Uterus (tissue), 2 donors: ENCODE measurements around the gene DNAH6.

Experiments
- POLR2A ChIP-seq, 2 donors: fragments of 450-650 bp; IDR thresholded peaks; one replicate each; pipeline ENCODE4 v1.6.1; 2016; ENCODE audit warnings: antibody characterized with exemption in 2 of 2, mild to moderate bottlenecking in 1 of 2, moderate library complexity in 1 of 2
- TF ChIP-seq, protein P1 (sequence below), 4 experiments: fragments of 200-600 bp in 2 of 4; fragments of 450-650 bp in 2 of 4; sonication (generic) in 2 of 4; IDR thresholded peaks; one replicate each; pipeline ENCODE4 v1.5.1; 2016 to 2019; ENCODE audit warnings: antibody characterized with exemption in 4 of 4, mild to moderate bottlenecking in 2 of 4, moderate library complexity in 1 of 4

DNA sequence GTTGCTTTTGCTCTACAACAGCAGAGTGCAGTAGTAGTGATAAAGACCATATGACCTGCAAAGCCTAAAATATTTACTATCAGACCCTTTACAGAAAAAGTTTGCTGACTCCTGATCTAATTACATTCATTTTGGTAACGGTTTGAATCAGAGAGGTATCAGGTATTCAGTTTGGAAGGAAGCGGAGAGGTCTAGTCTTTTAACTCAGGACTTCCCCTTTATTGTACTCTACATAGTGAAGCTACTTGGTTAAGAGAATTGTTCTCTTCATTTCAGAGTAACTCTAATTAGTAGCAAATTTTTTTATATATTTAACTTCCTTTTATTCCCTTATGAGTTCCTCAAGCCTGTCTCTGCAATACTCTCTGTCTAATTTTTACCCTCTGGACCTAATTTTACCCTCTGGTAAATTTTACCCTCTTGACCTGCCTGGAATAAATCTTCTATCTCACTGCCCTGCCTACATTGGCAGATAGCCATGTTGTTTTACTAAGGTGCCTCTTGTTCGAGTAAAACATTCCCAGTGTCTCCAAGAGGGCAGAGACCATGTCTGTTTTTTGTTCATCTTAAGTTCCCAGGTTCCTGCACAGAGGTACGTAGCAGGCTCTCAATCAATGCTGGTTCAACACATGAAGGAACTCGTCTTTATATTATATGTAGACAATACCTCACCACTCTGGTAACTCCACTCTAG, 170.6 kb downstream of the DNAH6 start:
- no peak for TF ChIP-seq POLR2A (IDR thresholded peaks at IDR 0.05)
- TF ChIP-seq, protein P1, sequence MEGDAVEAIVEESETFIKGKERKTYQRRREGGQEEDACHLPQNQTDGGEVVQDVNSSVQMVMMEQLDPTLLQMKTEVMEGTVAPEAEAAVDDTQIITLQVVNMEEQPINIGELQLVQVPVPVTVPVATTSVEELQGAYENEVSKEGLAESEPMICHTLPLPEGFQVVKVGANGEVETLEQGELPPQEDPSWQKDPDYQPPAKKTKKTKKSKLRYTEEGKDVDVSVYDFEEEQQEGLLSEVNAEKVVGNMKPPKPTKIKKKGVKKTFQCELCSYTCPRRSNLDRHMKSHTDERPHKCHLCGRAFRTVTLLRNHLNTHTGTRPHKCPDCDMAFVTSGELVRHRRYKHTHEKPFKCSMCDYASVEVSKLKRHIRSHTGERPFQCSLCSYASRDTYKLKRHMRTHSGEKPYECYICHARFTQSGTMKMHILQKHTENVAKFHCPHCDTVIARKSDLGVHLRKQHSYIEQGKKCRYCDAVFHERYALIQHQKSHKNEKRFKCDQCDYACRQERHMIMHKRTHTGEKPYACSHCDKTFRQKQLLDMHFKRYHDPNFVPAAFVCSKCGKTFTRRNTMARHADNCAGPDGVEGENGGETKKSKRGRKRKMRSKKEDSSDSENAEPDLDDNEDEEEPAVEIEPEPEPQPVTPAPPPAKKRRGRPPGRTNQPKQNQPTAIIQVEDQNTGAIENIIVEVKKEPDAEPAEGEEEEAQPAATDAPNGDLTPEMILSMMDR (IDR thresholded peaks at IDR 0.05), result no peak
